Measurements from ENCODE around the gene MACROD2.

MACROD2 gene

DNA sequence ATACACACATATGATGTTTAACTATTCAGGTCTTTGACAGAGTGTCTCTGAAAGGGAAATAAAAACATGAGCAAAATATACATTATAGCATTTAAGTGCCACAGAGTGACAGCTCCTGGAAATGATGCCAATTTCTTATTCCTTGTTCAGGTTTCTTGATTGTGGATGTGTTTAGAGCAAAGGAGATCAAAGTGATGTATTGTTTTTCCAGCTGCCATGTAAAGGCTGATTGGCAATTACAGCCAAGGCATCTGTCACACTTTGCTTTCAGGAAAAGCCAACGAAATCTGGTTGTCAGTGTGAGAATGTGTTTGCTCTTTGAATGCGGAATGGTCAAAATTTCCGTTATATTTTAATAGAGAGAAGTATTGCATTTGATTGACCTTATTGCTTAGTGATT, 689.9 kb downstream of the MACROD2 start:
- no peak for DNase-seq

DNA sequence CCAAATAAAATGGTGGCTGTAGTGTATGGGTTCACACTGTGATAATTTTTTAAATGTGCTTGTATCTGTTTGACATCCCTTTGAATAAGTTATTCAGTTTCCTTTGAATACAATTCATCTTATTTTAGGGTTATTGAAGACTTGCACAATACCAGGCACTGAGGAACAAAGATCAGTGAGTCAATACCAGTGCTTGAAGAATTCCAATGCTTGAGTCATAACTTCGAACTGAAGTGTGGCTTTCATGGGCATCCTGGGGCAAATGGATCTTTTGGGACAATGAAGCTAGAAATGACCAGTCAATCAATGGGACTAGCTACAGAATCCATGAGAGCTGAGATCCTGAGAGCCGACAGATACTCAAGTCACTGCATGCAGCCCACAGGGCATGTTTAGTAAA, 692.0 kb downstream of the MACROD2 start:
- DNase-seq, result no peak

DNA sequence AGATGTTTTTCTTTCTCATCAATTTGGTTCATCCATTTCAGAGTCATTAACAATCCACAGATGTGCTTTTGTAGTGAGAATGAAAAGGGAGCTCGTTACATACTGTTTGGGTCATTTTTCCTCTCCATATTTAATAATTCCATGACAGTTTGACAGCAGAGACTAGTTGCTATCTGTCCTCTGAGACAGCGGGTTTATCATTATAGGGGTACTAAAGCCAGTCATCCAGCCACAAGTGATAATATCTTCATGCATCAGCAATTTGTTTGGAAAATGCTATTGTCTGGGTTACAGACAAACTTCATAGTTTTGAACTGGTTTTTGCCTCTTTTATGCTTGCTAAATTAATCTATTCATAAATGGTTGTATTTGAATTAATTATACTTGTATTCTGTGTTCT, 692.7 kb downstream of the MACROD2 start:
- DNase-seq, result no peak

DNA sequence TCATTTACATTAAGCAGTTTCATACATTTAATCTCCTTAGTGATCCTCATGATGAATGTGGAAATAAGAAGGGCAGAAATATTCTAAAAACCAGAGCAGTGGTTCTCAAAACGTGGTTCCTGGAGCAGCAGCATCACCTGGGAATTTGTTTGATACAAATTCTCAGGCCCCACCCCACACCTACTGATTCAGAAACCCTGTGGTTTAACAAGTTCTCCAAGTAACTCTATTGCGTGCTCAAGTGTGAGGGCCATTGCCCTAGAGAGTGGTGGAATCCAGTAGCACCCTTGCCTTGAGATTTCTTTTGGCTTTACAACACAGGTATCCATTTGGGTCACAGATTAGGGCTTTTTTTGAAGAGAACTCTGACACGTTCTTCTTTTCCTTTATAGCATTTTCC, 696.7 kb downstream of the MACROD2 start:
- DNase-seq, result no peak

DNA sequence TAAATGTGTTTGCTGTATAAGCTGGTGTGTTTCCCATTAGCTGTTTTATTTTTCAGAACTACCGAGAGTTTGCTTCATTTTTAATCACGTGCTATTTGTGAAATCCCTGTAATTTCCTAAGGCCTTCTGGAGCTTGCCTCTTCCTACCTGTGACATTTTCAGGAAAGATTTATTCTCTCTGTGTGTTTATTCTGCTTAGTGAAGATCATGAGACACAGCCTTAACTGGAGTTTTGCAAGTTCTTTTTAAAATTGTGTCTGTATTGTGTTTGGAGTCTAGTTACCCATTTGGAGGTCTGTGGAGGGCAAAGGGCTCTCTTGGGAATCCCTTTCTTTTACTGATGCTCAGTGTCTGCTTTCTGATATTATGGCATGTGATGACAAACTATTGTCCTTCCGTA, 701.2 kb downstream of the MACROD2 start:
- DNase-seq, result no peak

DNA sequence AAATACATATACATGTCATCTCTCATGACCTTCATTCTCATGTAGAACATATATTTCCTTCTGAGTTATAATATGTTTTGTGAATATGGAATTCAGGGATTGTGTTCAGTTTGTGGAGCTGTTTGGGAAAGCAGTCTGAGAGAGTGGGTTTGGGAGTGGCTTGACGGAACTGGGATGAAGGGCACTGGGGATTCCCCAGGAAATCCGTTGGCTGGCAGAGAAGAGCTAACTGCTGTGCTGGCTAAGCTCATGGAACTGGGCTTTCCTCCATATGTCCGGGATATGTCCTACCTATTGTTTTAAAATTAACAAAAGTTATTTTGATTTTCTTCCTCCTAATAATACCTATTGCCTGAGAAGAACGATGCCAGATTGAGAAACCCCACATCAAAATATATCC, 701.6 kb downstream of the MACROD2 start:
- DNase-seq, result no peak

DNA sequence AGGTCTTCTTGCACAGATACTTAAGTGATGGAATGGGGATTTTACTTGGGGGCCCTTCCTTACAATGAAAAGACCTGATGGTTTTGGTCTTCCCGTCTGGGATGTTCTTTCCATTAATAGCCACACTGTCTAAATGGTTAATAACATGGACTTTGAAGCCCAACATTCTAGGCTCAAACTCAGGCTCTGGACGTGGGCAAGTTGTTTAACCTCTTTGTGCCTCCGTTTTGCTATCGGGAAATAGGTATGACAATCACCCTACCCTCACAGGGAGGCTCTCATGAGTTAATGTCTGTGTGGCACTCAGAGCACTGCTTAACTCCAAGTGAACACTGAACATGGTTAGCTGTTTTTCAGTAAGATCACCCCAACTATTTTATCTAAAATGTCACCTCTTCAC, 702.8 kb downstream of the MACROD2 start:
- no peak for DNase-seq

DNA sequence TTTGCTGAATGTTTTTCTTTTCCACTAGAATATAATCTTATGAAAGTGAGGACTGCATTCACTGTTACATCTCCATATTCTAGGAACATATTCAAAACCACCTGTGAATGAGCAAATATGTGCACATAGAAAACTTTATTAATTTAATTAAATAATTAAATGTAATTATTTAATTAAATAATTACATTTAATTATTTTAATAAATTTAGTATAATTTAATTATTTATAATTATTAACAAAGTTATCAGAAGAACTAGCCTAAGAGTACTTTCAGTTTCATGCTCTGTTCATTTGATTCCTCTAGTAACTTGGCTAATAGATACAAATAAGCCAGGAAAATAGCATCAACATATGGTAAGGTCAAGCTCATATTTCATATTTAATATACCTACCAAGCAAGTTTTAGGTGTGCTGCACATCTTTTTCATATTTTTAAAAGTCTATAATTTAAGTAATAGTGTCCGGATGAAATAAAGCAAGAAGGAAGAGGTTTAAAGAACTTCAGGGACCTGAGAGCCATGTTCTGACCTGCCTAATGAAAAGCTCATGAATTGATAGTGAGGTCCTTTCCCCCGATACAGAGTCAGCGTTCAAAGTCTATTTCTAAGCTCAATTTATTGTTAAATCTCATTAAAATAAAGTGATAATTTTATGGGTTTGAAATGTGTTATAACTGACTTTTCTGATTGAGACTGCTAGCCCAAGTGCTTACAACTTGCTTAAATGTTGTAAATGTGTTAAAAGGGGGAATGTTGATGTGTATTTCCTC, 703.5 kb downstream of the MACROD2 start:
- DNase-seq, result no peak

DNA sequence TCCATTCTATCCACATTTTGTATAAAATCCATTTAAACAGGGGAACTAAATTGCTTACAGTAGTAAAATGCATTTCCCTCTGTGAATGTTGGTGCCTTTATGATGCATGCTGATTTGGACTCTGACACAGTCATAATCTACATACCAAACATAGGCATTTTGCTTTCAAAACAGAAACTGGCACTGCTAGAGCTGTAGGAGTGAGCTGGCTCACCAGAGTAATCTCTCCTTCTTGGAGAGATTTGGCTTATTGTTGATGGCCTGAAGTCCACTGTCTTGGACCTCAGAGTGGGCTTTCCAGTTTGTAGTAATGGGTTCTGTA, 705.3 kb downstream of the MACROD2 start:
- no peak for DNase-seq

DNA sequence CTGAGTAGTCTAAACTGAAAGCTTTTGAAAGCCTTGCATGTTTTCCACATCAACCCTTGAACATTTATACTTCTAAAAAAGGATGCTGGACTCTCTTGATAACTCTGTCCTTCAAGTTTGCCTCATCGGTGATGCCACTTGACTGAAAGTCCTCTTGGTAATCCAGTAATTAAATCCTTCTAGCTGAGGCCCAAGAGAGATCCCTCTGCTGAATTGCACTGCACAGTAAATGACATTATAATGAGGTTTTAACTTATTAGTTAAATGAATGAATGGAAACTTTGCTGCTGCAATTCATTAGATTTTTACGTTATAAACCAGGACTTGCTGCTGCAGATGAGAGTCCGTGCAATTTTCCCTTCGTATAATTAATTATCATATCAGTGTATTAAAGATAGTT, 706.0 kb downstream of the MACROD2 start:
- DNase-seq, result no peak

DNA sequence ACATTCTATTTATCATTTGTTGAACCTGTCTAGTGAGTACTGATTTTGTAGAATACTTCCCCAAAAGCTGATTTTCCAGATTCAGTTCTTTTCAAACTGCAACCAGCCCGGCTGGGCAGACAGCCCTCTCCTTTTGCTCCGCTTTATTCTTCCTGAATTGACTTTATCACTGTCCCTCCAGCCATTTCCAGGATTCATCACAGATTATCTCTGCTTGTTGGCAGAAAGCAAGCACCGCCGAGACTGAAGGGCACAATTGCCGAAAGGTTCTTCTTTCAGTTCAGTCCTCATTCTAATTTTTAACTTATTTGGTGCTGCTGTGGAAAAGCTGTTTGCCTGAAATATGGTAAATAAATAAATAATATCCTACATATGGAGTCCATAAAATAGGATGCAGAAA, 711.2 kb downstream of the MACROD2 start:
- no peak for DNase-seq

DNA sequence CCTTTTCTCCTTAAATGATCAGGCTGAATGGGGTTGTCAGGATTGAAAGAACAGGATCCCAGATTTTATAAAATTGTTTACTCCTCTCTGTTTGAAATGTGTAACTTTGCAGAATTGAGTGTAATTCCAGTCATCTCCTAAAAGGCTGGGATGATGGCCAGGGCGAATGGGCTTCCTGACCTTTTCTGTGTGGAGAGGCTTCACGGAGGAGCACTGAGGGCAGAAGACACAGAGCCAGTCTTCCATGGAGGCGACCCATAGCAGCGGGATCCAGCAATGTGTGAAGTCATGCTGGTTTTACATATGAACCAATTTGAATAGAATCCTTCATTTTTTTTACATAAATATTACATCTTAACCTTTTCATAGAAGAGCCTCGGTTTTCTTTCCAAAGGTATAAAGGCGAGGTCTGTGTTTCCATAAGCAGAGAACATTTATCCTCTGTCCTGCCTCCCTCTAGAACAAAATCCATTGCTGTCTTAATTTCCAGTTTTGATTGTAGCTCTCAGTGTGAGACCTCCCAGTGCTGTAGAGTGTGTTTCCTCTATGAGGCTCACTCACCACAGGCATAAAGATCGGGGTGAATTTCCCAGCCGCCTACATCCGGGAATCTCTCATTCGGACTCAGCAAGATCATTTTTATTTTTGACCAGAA, 711.8 kb downstream of the MACROD2 start:
- DNase-seq, result no peak

DNA sequence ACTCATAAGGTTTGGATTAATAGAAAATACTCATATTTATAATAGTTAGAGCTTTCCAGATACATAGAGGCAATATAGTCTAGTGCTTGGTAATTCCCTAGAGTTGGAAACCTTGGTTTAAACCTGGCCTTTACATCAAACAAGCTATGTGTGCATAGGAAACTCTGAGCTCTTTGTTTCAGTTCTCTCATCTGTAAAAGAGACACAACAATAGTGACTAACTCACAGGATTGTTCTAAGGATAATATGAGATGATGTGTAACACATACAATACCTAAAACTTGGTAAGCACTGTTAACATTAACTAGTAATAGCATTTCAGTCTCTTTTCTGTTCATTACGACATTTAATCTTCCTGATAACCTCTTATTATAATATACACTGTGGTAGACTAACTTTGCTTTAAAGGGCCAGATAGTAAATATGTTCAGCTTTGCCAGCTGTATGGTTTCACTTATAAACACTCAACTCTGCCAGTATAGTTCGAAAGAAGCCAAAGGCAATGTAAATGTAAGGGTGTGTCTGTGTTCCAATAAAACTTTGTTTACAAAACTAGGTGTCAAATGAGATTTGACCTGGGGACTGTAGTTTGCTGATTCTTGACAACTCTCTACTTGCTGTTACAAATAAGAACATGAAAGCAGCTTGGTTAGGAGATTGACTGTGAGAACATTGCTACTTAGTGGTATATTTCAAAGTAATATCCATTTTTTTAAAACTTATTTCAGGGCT, 712.7 kb downstream of the MACROD2 start:
- no peak for DNase-seq

DNA sequence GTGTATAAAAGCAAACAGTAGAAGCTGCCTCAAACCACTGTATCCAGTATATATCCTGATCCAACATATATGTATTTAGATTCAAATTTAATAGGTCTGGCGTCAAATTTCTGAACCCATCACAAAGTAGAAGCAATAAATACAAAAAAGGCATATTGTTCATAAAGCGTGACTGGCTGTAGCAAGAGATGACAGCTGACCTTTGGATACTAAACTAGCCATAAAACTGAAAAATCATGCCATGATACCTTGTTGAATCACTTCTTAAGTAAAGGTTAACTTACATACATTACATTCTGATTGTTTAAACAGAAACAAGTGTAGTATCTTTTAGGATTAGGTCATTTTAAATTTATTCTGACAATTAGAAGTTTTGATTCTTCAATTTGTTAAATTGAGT, 714.1 kb downstream of the MACROD2 start:
- DNase-seq, result no peak

DNA sequence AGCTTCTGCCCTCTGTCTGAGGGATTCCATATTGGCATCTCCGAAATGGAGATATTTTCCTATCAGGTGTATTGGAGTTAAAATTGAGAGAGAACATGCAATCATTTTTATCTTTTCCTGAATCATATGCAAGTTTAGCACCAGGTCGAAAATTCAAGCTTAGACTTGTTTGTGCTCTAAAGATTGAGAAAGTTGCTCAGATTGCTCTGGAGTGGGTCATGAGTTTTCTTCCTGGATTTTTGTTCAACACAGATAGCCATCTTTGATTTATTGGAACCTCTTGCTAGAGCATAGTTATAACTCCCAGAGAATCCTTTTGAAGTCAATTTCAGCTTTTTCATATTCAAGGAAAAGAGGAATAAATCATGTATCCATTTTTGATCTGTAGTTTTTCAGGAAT, 715.6 kb downstream of the MACROD2 start:
- no peak for DNase-seq

DNA sequence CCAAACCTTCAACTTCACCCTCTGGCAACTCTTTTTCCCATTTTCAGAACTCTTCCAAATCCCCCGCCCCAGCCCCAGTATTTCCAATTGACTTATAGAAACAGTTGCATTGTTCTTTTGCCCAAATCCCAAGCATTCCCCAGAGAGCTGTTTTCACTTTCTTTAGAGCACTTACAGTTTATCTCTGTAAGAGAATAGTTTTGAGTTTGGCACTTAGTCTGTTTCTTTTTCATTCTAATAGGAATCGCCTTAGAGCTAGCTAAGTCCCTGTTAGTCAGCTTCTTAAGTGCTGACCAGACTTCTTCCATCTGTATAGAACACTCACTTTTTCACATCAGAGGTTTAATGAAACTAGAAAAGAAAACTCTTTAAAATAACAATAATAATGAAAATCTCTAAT, 716.3 kb downstream of the MACROD2 start:
- DNase-seq, result no peak

DNA sequence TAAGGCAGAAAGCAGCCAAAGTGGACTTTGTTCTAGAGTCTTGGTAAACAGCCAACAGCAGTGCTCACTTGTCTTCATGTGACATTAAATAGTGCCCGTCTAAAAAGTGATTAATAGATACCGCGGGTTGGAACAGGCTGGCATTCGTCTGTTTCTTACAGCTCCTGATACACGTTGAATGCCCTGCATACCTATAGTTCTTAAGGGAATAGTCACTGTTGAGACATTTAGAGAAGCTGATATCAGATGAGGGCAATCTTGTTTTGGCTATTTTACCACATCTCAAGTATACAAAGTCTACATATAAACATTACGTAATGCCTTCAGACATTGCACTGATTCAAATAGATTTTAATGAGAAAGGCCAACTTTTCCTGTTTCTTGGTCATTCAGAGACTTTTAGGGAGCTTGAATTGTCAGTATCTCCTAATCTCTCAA, 717.0 kb downstream of the MACROD2 start:
- no peak for DNase-seq

DNA sequence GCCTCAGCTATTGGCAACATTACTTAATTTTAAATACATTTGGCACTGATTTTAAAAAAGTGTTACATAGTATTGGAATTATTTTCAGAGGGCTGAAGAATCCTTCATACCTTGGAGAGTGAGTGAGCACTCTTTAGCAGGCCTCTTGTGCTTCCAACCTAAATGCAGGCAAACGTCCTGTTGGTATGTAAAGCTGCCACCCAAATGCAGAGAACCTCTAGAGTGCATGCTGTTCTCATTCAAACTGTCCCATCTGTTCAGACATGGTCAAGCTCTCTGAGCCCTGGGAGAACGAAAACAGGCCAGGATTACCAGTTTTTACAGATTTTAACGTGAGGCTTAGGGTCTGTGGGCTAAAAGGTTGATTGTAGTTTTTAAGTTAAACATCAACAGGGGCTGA, 720.1 kb downstream of the MACROD2 start:
- DNase-seq, result no peak

DNA sequence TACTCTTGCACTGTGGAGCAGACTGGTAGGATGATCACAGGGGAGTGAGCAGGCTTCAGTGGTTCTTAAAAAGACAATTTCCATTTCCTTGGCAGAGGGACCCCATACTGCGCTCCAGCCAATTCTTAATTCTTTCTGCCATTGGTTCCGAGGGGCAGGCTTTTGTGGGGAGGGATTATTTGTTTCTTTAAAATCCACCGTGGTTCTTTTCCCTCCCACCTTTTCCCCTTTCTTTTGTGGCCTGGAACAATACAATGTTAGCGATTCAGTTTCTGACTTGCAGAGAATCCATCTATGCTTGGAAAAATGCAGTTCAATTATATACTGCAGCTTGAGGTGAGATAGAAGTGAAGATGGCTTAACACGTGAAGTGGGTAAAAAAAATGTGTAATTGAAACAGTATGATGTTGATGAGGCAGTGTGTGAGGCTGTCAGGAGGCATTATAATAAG, 721.1 kb downstream of the MACROD2 start:
- DNase-seq, result no peak

DNA sequence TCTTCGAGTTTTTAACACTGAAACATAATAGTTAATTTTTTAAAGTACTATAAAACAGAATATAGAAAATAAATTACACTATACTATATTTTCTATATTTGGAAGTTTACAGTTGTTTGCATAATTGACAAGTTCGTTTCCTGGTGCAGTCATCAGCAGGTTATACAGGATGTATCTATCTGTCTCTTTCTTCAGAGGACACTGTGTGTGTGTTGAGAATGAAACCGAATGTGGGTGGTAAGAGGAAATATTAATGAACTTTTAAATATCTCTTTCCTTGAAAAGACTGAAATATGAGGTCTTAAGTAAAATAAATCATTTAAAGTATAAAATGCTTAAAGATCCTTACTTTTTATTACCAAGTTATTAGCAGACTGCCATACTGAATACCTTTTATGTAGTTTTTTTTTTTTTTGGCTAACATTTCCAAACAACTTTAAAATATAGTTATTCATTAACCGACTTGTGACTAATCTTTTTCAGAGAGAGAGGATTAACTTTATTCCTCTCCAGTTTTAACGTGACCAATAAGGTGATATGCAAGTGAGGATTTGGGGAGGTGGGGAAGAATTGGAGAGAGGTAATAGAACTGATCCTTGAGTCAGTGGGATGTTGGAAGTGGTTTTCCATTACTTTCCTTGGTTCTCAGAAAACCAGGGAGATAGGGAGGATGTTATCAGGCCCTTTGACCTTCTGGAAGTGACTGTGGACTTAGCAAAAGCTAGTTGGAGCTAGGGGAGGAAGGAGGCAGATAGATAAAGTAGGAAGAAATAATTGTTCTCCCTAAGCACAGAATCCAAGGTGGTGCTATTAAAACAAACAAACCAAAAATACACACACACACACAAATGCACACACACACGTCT, 722.1 kb downstream of the MACROD2 start:
- DNase-seq, result no peak

DNA sequence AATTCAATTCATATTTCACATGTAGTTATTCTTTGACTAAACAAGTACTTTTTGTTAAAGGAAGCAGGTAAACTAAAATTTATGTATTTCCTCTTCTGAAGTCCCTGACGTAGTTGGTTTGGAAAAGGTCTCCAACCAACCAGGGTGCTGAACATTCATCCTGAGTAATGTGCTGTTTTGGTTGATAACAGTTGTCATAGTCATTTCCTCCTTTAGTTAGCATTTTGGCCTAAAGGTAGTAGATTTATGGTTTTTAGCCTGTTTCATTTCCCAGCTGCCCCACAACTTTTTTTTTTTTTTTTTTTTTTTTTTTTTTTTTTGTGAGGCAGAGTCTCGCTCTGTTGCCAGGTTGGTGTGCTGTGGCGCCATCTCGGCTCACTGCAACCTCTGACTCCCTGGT, 724.9 kb downstream of the MACROD2 start:
- no peak for DNase-seq

DNA sequence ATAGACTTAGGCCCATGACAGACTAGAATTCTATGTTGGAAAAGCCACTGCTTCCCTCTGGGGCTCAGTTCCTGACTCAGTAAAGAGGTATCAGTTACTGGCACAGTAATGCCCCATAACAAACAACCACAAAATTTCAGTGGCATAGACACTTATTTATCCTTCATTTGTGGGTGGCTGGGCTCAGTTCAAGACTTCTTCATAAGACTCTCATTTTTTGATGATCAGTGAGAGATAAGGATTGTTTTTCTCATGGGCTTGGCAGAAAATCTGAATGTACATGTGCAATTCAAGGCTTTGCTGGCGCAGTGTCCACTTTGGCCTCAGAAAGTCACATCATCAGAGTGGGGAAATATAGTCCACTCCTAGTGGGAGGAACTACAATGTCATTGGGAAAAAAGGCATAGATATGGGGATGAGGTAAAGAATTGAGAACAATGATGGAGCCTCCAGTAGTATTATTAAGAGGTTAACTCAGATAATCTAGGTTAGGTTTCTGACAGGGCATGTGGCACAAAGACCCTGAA, 726.7 kb downstream of the MACROD2 start:
- DNase-seq, result no peak

DNA sequence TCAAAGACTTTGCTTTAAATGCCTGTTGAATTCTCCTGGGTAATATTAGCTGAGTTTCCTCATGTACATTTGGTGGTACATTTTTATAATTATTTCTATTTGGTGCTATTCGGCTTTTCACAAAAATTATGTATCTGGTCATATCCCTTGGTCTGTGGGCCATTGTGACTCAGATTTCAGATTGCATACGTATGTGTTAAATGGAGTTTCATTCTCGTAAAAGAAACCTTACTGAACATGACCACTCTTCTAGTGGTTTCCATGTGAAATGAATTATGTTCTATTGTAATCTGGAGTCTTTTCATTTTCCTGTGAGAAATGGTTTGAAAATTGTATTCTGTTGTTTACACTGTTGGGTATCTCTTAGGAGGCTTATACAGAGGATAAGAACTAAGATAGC, 728.3 kb downstream of the MACROD2 start:
- DNase-seq, result no peak

All from NCI-H1092 (cell line).